Mesenteric fat pad (tissue), 1 donor: ENCODE results near the gene ANKDD1A. TPM values are rescaled to one million over a fixed set of nuclear protein-coding genes. Genes with fewer than 3 reads are reported as not detected.

Experiments
- total RNA-seq: library from RNA; stranded (reverse); fragmentation: NEBNext Ultra II Directional; extraction: Animal tissue kit (Norgen Biotek cat#: 25700); gene quantifications from one replicate; pipeline ENCODE4 v1.2.1, GENCODE V29; 2021
- donor health status: DM: yes; HTN: yes; CAD: no.

ANKDD1A gene
- total RNA-seq, 1 donor from 2014 or later, result 19.3 TPM

Other genes with a start within 250 kb of the ANKDD1A start
- 24.5 TPM for gene RBPMS2, start 136.3 kb upstream of the ANKDD1A start, total RNA-seq
- 1.6 TPM for gene PIF1, start 86.3 kb upstream of the ANKDD1A start, total RNA-seq
- 87.5 TPM for gene PLEKHO2, start 70.0 kb upstream of the ANKDD1A start, total RNA-seq
- 93.7 TPM for gene SPG21, start 78.0 kb downstream of the ANKDD1A start, total RNA-seq
- 14.5 TPM for gene MTFMT, start 117.7 kb downstream of the ANKDD1A start, total RNA-seq
- not detected for gene SLC51B, start 133.5 kb downstream of the ANKDD1A start, total RNA-seq
- gene RASL12, start 156.1 kb downstream of the ANKDD1A start, total RNA-seq, result 4.7 TPM
- not detected for gene KBTBD13, start 164.8 kb downstream of the ANKDD1A start, total RNA-seq
- gene UBAP1L, start 203.3 kb downstream of the ANKDD1A start, total RNA-seq, result 3.9 TPM
- 22.9 TPM for gene PDCD7, start 221.9 kb downstream of the ANKDD1A start, total RNA-seq